H9 (cell line): ENCODE results near the gene MED13L. TPM values are rescaled to one million over a fixed set of nuclear protein-coding genes. Genes with fewer than 3 reads are reported as not detected.

Source experiments
- DNase-seq: peaks from one replicate; pipeline ENCODE4 v3.0.0-alpha.2; 2017
- H2AFZ ChIP-seq: one replicate; pipeline ENCODE4 v1.6.1; 2013; ENCODE audit warnings: mild to moderate bottlenecking, low read length, control low read depth, moderate library complexity
- H2AK5ac ChIP-seq: 2 replicates; pipeline ENCODE4 v1.6.1; 2013; ENCODE audit warnings: low read length, control low read depth, mixed read lengths; ENCODE audit not compliant: insufficient read length
- H2BK120ac ChIP-seq: one replicate; pipeline ENCODE4 v1.6.1; 2013; ENCODE audit warnings: low read depth, mild to moderate bottlenecking, low read length, control low read depth, inconsistent platforms; ENCODE audit not compliant: poor library complexity, severe bottlenecking
- H2BK12ac ChIP-seq: 2 replicates; pipeline ENCODE4 v1.6.1; 2013; ENCODE audit warnings: low read length, control low read depth, mixed read lengths, low read depth; ENCODE audit not compliant: insufficient read length
- H2BK15ac ChIP-seq: 2 replicates; pipeline ENCODE4 v1.6.1; 2013; ENCODE audit warnings: low read depth, low read length, control low read depth
- H2BK20ac ChIP-seq: one replicate; pipeline ENCODE4 v1.6.1; 2013; ENCODE audit warnings: low read depth, mild to moderate bottlenecking, low read length, control low read depth, inconsistent platforms; ENCODE audit not compliant: poor library complexity, severe bottlenecking
- H2BK5ac ChIP-seq: 2 replicates; pipeline ENCODE4 v1.6.1; 2013; ENCODE audit warnings: low read length, control low read depth, mixed read lengths; ENCODE audit not compliant: insufficient read length
- H3K14ac ChIP-seq: 2 replicates; pipeline ENCODE4 v1.6.1; 2013; ENCODE audit warnings: low read length, control low read depth; ENCODE audit not compliant: insufficient read depth
- H3K18ac ChIP-seq: 2 replicates; pipeline ENCODE4 v1.6.1; 2013; ENCODE audit warnings: low read depth, mild to moderate bottlenecking, mixed read lengths, low read length, control low read depth; ENCODE audit not compliant: insufficient read length
- H3K23ac ChIP-seq: 2 replicates; pipeline ENCODE4 v1.6.1; 2013; ENCODE audit warnings: low read length, control low read depth, mixed read lengths, low read depth; ENCODE audit not compliant: insufficient read length
- H3K23me2 ChIP-seq: 2 replicates; pipeline ENCODE4 v1.6.1; 2013; ENCODE audit warnings: low read depth, mild to moderate bottlenecking, mixed read lengths, low read length, control low read depth; ENCODE audit not compliant: insufficient read length, poor library complexity, severe bottlenecking
- H3K27ac ChIP-seq: 2 replicates; pipeline ENCODE4 v1.5.1; 2013; ENCODE audit warnings: low read length, control low read depth, mixed read lengths, low read depth; ENCODE audit not compliant: insufficient read length
- H3K27me3 ChIP-seq: 2 replicates; pipeline ENCODE4 v1.6.1; 2013; ENCODE audit warnings: low read length, control low read depth, inconsistent platforms; ENCODE audit not compliant: insufficient read depth
- H3K4ac ChIP-seq: 2 replicates; pipeline ENCODE4 v1.6.1; 2013; ENCODE audit warnings: low read depth, mild to moderate bottlenecking, control low read depth, inconsistent platforms, low read length, moderate library complexity
- H3K4me1 ChIP-seq: 2 replicates; pipeline ENCODE4 v1.6.1; 2013; ENCODE audit warnings: low read length, control low read depth, inconsistent platforms; ENCODE audit not compliant: insufficient read depth
- H3K4me2 ChIP-seq: 2 replicates; pipeline ENCODE4 v1.6.1; 2013; ENCODE audit warnings: low read length, control low read depth, mixed read lengths; ENCODE audit not compliant: insufficient read length, insufficient read depth
- H3K56ac ChIP-seq: 2 replicates; pipeline ENCODE4 v1.6.1; 2013; ENCODE audit warnings: low read depth, mild to moderate bottlenecking, mixed read lengths, low read length, control low read depth; ENCODE audit not compliant: insufficient read length
- H3K79me1 ChIP-seq: 2 replicates; pipeline ENCODE4 v1.6.1; 2013; ENCODE audit warnings: low read depth, mild to moderate bottlenecking, moderate library complexity, low read length, control low read depth, inconsistent platforms; ENCODE audit not compliant: insufficient read depth, poor library complexity, severe bottlenecking
- H3K79me2 ChIP-seq: 2 replicates; pipeline ENCODE4 v1.6.1; 2013; ENCODE audit warnings: low read length, control low read depth, inconsistent platforms; ENCODE audit not compliant: insufficient read depth
- H3K9ac ChIP-seq: 2 replicates; pipeline ENCODE4 v1.6.1; 2013; ENCODE audit warnings: low read length, control low read depth, mixed read lengths; ENCODE audit not compliant: insufficient read length; ENCODE audit errors: extremely low read depth
- H3K9me3 ChIP-seq: one replicate; pipeline ENCODE4 v1.6.1; 2013; ENCODE audit warnings: low read depth, low read length, inconsistent platforms; ENCODE audit not compliant: control insufficient read depth
- H3T11ph ChIP-seq: one replicate; pipeline ENCODE4 v1.6.1; 2013; ENCODE audit warnings: mild to moderate bottlenecking, low read length, control low read depth, inconsistent platforms
- H4K20me1 ChIP-seq: one replicate; pipeline ENCODE4 v1.6.1; 2013; ENCODE audit not compliant: control insufficient read depth, insufficient read length, insufficient read depth
- H4K5ac ChIP-seq: 2 replicates; pipeline ENCODE4 v1.6.1; 2013; ENCODE audit warnings: low read depth, mild to moderate bottlenecking, mixed read lengths, low read length, control low read depth; ENCODE audit not compliant: insufficient read length
- H4K8ac ChIP-seq: replicated peaks from 2 replicates; pipeline ENCODE4 v1.6.1; 2013; ENCODE audit warnings: low read length, control low read depth, mixed read lengths, low read depth; ENCODE audit not compliant: insufficient read length
- H4K91ac ChIP-seq: 2 replicates; pipeline ENCODE4 v1.6.1; 2013; ENCODE audit warnings: low read depth, mild to moderate bottlenecking, moderate library complexity, mixed read lengths, low read length, control low read depth; ENCODE audit not compliant: insufficient read length
- H3K27ac Mint-ChIP-seq, 3 experiments: 2 replicates in 2 of 3; 3 replicates in 1 of 3; pipeline ENCODE4 v1.8.0; 2020 to 2021; ENCODE audit warnings: mixed read lengths in 3 of 3, mild to moderate bottlenecking in 1 of 3, moderate library complexity in 1 of 3
- H3K27me3 Mint-ChIP-seq: 2 replicates; pipeline ENCODE4 v1.8.0; 2021; ENCODE audit warnings: low read depth, mild to moderate bottlenecking, moderate library complexity, mixed read lengths
- H3K36me3 Mint-ChIP-seq, 3 experiments: 2 replicates in 2 of 3; 3 replicates in 1 of 3; pipeline ENCODE4 v1.8.0; 2020 to 2021; ENCODE audit warnings: low read depth in 3 of 3, mixed read lengths in 3 of 3; ENCODE audit not compliant: insufficient read depth in 1 of 3
- H3K4me1 Mint-ChIP-seq, 2 experiments: 2 replicates each; pipeline ENCODE4 v1.8.0; 2020; ENCODE audit warnings: mixed read lengths in 2 of 2
- H3K4me3 Mint-ChIP-seq, 2 experiments: 2 replicates in 1 of 2; 3 replicates in 1 of 2; pipeline ENCODE4 v1.8.0; 2020 to 2021; ENCODE audit warnings: mild to moderate bottlenecking in 2 of 2, mixed read lengths in 2 of 2, moderate library complexity in 1 of 2
- H3K9me3 Mint-ChIP-seq, 2 experiments: 2 replicates in 1 of 2; 3 replicates in 1 of 2; pipeline ENCODE4 v1.8.0; 2020; ENCODE audit warnings: mild to moderate bottlenecking in 2 of 2, mixed read lengths in 2 of 2, moderate library complexity in 1 of 2
- WGBS: extraction: QIAGEN DNeasy Blood & Tissue Kit; methylation state at CpG from one replicate; pipeline ENCODE4 v1.1.7; 2013; ENCODE audit warnings: missing lambda C conversion rate, low lambda C conversion rate, mixed read lengths; ENCODE audit not compliant: insufficient read length; ENCODE audit errors: extremely low coverage; 5-methylcytosine and 5-hydroxymethylcytosine counted together
- total RNA-seq: library from RNA; stranded (reverse); gene quantifications from 2 replicates; pipeline ENCODE4 v1.2.1, GENCODE V29; 2021
- TF ChIP-seq, protein P1 (sequence below): fragments of 200-600 bp; sonication (generic); conservative IDR thresholded peaks from 3 replicates; pipeline ENCODE4 v1.8.0; 2021; ENCODE audit warnings: antibody characterized with exemption, mild to moderate bottlenecking

Gene MED13L
- total RNA-seq, 1 experiment from 2014 or later = 52.4 TPM

DNA sequence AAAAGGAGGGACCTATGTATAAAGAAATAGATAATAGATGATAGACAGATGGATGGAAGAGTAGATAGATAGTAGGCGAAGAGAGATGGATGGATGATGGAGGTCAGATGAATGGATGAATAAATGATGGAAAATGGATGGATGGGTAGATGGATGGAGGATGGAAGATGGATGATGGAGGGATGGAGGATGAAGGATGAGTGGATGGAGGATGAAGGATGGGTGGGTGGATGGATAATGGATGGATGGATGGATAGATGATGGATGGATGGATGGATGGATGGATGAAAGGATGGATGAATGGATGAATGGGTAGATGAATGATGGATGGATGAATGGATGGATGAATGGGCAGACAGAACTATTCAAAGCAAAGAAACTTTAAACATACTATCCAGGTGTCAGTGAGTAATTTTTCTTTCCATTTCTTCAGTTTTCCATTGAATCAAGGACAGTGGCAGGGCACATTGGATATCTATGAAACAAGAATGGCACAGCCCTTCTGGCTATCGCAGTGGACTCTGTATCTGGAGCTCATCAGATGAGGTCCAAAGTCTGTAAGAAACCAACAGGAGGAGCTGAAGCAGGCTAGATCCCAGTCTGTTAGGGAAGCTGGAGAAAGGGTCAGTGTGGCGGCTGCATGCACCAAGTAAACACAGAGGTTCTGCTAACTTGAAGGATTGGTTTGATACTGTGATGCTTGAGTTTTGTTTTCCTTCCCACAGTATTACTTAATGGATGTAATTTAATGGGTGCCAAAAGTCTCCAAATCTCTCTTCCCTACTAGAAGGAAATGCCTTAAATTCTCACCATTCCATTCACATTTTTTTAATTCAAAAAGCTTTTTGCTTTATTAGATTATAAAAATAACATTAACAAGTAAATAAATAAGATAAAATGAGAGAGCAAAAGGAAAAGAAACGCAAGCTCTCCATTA, 18.1 kb upstream of the MED13L start:
- no peak overlapping the region; a peak in 1 of 7 replicates for H3K27ac Mint-ChIP-seq
- no peaks in the 10 kb centered on the region for H3K36me3 Mint-ChIP-seq
- DNase-seq = no peak
- no peaks in the 10 kb centered on the region for H3K27me3 ChIP-seq
- no peaks in the 10 kb centered on the region for H3K23me2 ChIP-seq
- H2BK12ac ChIP-seq = no peak overlapping the region
- no peak overlapping the region; a peak in 1 of 5 replicates for H3K4me3 Mint-ChIP-seq
- peaks cover 28 to 40% of the 10 kb centered on the region in 2 experiments for H3K4me1 Mint-ChIP-seq
- no peak overlapping the region for H2AFZ ChIP-seq
- no peak overlapping the region for H2BK15ac ChIP-seq
- no peak overlapping the region for H2BK20ac ChIP-seq
- H3K9ac ChIP-seq = no peak overlapping the region
- H2BK120ac ChIP-seq = no peak overlapping the region
- no peak overlapping the region for H3K27ac ChIP-seq
- no peak overlapping the region for H3K4me2 ChIP-seq
- H4K91ac ChIP-seq = no peak overlapping the region
- no peaks in the 10 kb centered on the region for H4K20me1 ChIP-seq
- no peaks in the 10 kb centered on the region for H3K9me3 ChIP-seq
- H3K18ac ChIP-seq = no peak overlapping the region
- peaks cover 0 to 4% of the 10 kb centered on the region in 2 experiments; a peak in 3 of 5 replicates for H3K9me3 Mint-ChIP-seq
- no peak overlapping the region for H2AK5ac ChIP-seq
- H3K14ac ChIP-seq = no peak overlapping the region
- H3K56ac ChIP-seq = no peak overlapping the region
- no peaks in the 10 kb centered on the region for H3K79me2 ChIP-seq
- no peak overlapping the region for H4K8ac ChIP-seq
- H3K27me3 Mint-ChIP-seq = no peaks in the 10 kb centered on the region; the same call in 1 of the 2 replicates
- H3K79me1 ChIP-seq = no peaks in the 10 kb centered on the region
- no peak overlapping the region for H3K4ac ChIP-seq
- no peak overlapping the region for H4K5ac ChIP-seq
- WGBS = 100% methylated on average over 1 of the region's 4 CpGs
- H3K23ac ChIP-seq = no peak overlapping the region
- no peak overlapping the region for H2BK5ac ChIP-seq
- TF ChIP-seq, protein P1, sequence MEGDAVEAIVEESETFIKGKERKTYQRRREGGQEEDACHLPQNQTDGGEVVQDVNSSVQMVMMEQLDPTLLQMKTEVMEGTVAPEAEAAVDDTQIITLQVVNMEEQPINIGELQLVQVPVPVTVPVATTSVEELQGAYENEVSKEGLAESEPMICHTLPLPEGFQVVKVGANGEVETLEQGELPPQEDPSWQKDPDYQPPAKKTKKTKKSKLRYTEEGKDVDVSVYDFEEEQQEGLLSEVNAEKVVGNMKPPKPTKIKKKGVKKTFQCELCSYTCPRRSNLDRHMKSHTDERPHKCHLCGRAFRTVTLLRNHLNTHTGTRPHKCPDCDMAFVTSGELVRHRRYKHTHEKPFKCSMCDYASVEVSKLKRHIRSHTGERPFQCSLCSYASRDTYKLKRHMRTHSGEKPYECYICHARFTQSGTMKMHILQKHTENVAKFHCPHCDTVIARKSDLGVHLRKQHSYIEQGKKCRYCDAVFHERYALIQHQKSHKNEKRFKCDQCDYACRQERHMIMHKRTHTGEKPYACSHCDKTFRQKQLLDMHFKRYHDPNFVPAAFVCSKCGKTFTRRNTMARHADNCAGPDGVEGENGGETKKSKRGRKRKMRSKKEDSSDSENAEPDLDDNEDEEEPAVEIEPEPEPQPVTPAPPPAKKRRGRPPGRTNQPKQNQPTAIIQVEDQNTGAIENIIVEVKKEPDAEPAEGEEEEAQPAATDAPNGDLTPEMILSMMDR = no peak
- H3T11ph ChIP-seq = no peak overlapping the region
- peaks cover 3% of the 10 kb centered on the region; the same call in 1 of the 2 replicates for H3K4me1 ChIP-seq
